Amniotic epithelial cell (primary cell): ENCODE results near the gene ATG10.
"Not testable (repeated sequence)": the region's sequence is repeated elsewhere in the genome, so short reads cannot be mapped to it uniquely, and the experiment has no call there.

Experiments
- DNase-seq: peaks from one replicate; pipeline ENCODE4 v3.0.0-alpha.2; 2010; ENCODE audit warnings: low read depth

Gene ATG10

GRCh38 chr5:81971712-81972491 is at the start of gene ATG10:
Gene ATG10 (plus strand): TSS chr5:81972023. CDS start chr5:81987571, 15,548 bp downstream.
- DNase-seq = peak; percentile 88

DNA sequence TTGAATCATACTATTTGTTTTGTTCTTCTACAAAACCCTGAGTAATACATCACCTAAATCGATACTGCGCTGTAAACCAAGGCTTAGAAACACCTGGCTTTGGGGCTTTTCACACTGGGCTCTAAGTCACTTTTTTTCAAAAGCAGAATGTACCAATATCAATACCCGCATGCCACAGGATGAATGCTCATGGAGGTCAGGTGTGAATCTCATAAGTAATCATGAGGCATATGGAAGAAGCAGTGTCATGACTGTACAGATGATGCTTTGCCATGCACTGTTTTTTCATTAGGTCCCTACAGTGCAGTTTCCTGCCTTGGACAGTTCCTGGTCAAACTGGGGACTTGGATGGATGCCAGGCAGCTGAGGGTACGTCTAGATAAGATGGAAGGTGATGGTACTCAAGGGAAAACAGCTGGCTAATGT is 49.0 kb upstream of the ATG10 start:
- DNase-seq = no peak

GRCh38 chr5:81924442-81924841 is 47.4 kb upstream of the ATG10 start:
- no peak for DNase-seq

- DNase-seq = no peak
These were observed 46.8 kb upstream of the ATG10 start for GRCh38 chr5:81925009-81925408.

DNA sequence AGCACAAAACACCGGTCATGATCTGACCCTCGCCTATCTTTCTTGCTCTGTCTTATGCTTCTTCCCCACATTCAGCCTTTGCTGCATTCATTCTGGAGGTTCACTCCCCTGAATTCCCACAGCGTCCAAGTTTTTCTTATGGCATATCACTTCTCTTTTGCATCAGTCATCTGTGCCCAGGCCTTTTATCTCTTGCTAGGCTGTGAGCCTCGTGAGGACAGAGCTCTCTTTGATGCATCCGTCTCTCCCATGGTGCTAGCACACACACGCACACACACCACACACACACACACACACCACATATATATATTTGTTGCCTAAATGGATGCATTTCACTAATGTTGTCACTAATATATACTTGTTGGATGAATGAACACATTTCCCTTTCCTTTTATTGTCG is 45.8 kb upstream of the ATG10 start:
- DNase-seq = no peak

- no peak for DNase-seq
These were observed 35.8 kb upstream of the ATG10 start for GRCh38 chr5:81936066-81936465.

GRCh38 chr5:81936750-81937149 is 35.1 kb upstream of the ATG10 start:
- no peak for DNase-seq

GRCh38 chr5:81942746-81943145 is 29.1 kb upstream of the ATG10 start:
- no peak for DNase-seq

GRCh38 chr5:81948349-81948748 is 23.5 kb upstream of the ATG10 start:
- DNase-seq = peak; percentile 92

DNA sequence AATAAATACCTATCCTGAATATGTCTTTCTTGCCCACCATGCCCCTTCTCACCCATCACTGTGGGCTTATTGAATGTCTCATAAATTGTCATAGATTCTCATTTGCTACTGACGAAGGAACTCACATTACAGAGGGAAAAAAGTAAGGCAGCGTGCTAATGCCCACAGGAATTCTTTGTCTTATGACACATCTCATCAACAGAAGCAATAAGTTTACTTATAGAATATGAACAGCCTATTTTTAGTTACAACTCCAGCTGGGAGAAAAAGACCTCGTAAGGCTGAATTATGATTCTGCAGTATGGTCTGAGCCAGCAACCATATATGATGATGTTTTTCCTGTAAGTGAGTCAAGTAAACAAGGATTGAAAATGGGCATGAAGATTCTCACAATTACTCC is 22.4 kb upstream of the ATG10 start:
- DNase-seq = no peak

GRCh38 chr5:81950996-81951395 is 20.8 kb upstream of the ATG10 start:
- no peak for DNase-seq

DNA sequence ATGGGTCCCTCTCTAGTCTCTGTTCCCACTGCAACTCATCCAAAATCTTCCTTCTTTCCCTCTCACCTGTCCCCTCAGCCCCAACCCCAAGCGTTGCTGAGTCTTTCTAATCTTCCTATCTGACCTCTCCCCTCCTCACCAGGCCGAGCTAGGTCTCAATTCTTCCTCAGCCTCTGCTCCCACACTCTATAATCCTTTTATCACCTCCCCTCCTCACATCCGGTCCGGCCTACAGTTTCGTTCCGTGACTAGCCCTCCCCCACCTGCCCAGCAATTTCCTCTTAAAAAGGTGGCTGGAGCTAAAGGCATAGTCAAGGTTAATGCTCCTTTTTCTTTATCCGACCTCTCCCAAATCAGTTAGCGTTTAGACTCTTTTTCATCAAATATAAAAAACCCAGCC is 17.0 kb upstream of the ATG10 start:
- not testable (repeated sequence) for DNase-seq

DNA sequence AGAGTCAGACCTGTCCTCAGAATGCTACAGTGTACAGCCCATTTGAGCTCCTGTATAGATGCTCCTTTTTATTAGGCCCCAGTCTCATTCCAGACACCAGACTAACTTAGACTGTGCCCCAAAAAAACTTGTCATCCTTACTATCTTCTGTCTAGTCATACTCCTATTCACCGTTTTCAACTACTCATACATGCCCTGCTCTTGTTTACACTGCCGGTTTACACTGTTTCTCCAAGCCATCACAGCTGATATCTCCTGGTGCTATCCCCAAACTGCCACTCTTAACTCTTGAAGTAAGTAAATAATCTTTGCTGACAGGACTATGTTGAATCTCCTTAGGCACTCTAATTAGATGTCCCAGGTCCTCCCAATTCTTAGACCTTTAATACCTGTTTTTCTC is 13.7 kb upstream of the ATG10 start:
- not testable (repeated sequence) for DNase-seq

DNA sequence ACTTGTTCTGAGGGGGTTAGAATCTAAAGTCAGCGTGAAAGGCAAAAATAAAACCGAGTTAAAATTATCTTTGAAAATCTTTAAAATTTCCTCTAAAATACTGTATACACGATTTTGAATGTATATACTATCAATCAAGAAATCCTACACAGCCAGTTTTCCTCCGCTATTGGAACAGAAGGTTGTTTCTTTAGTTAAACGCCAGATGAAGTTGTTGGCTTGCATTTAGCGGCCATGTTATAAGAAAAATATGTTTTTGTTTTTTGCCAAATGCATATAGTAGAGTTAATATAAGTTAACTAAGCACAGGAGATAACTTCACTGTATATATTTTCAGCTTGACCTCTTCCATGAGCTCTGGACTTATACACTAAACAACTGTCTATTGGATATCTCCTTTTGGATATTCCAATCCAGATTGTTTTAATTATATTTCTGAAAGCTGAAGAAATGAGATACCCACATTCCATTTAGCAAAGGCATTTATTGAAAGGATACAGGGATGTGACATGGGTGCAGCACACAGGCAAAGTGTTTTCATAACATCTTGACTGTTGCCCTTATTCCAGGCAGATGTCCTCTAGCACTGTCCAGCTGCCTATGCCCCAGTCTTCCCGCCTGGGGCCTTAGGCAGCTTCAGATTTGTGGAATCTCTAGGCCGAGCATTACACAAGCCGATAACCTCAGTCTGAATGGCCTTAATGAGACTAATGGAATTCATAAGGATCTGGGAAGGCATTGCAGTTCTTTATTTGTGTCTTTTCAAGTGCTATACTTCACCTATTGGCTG is 10.0 kb upstream of the ATG10 start:
- no peak for DNase-seq

DNA sequence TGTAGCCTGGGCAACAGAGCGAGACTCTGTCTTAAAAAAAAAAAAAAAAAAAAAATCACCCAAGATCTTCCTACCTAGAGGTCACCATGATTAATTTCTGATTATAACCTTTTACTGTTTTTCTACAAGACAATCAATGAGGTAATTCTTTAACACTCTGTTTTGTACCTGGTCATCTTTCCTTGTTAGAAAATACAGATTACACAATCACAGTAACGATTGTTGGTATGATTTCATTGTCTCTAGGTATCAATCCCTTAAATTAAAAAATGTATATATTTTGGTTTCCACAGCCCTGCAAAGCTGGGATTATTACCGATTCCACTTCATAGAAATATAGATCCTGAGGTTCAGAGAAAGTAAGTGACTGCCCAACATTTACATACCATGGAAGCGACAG is 8.3 kb upstream of the ATG10 start:
- no peak for DNase-seq

- DNase-seq = peak; percentile 13
These were observed 6.3 kb upstream of the ATG10 start for GRCh38 chr5:81965524-81965923.

- DNase-seq = no peak
These were observed 2.6 kb upstream of the ATG10 start for GRCh38 chr5:81969226-81969625.

DNA sequence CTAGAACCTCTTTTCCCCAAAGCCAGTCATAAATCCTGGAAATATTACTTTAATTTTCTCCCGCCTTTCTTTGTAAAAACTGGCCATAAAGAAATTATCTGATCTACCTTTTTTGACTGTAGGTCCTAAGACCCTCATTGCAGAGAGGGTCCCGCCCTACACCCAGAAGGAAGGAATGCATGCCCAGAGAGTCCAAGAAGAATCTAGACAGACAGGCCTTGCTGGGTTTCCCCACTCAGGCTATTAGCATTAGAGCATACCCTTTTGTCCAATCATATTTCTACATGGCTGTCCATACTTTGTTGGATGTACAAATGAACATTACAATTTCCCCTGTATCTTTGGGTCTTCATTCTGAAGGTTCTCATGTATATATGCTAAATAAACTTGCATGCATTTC is 1.9 kb upstream of the ATG10 start:
- no peak for DNase-seq

- DNase-seq = peak; percentile 24
These were observed 612 bp upstream of the ATG10 start for GRCh38 chr5:81971111-81971711.

DNA sequence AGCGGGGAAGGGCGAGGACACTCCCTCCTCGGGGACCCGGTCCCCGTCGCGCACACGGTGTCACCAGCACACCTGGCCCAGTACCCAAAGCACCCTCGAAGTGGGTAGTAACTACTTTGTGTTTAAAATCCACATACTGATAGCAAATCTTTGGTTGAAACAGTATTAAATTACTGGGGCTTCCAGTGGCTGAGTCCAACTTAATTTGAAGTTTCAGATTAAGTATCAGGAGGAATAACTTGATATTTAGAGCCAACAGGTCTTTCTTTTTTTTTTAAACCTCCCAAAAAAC is 615 bp downstream of the ATG10 start:
- DNase-seq = no peak

- DNase-seq = peak; percentile 7
These were observed 8.3 kb downstream of the ATG10 start for GRCh38 chr5:81980160-81980559.

- no peak for DNase-seq
These were observed 8.9 kb downstream of the ATG10 start for GRCh38 chr5:81980598-81981260.
